WTC11 (cell line): ENCODE results near the gene FBN2.

ENCODE experiments used
- JAZF1 ChIP-seq: fragments of 250-450 bp; sonication (Bioruptor Pico); IDR thresholded peaks from 2 replicates; pipeline ENCODE4 v1.9.0; 2021; ENCODE audit warnings: moderate library complexity, mild to moderate bottlenecking, inconsistent platforms
- JUN ChIP-seq: sonication (generic); formaldehyde crosslinking; IDR thresholded peaks from 2 replicates; pipeline ENCODE4 v1.8.0; 2023; ENCODE audit warnings: mild to moderate bottlenecking, missing genetic modification reagents
- NFATC4 ChIP-seq: fragments of 250-450 bp; sonication (Bioruptor Pico); IDR thresholded peaks from 2 replicates; pipeline ENCODE4 v1.9.0; 2021; ENCODE audit warnings: mild to moderate bottlenecking
- NR2C2 ChIP-seq: sonication (generic); formaldehyde crosslinking; IDR thresholded peaks from 2 replicates; pipeline ENCODE4 v1.8.0; 2022; ENCODE audit warnings: mild to moderate bottlenecking, missing genetic modification reagents
- TEAD4 ChIP-seq: sonication (generic); formaldehyde crosslinking; IDR thresholded peaks from 2 replicates; pipeline ENCODE4 v1.8.0; 2022; ENCODE audit warnings: mild to moderate bottlenecking, missing genetic modification reagents
- ZNF138 ChIP-seq: sonication (generic); formaldehyde crosslinking; conservative IDR thresholded peaks from 2 replicates; pipeline ENCODE4 v1.8.1; 2022; ENCODE audit warnings: mild to moderate bottlenecking, moderate library complexity, missing genetic modification reagents
- ZNF232 ChIP-seq: sonication (generic); formaldehyde crosslinking; IDR thresholded peaks from 2 replicates; pipeline ENCODE4 v1.8.0; 2022; ENCODE audit warnings: mild to moderate bottlenecking, missing genetic modification reagents
- ZNF423 ChIP-seq: fragments of 250-450 bp; sonication (Bioruptor Pico); IDR thresholded peaks from 2 replicates; pipeline ENCODE4 v2.1.2; 2022; ENCODE audit warnings: mild to moderate bottlenecking, moderate library complexity
- TF ChIP-seq, protein P1 (sequence below): sonication (generic); formaldehyde crosslinking; IDR thresholded peaks from 2 replicates; pipeline ENCODE4 v1.8.1; 2023; ENCODE audit warnings: mild to moderate bottlenecking, missing genetic modification reagents
- TF ChIP-seq, protein P2 (sequence below): sonication (generic); formaldehyde crosslinking; IDR thresholded peaks from 2 replicates; pipeline ENCODE4 v1.8.1; 2023; ENCODE audit warnings: mild to moderate bottlenecking, missing genetic modification reagents, borderline replicate concordance
- TF ChIP-seq, protein P3 (sequence below): fragments of 200-600 bp; IDR thresholded peaks from 2 replicates; pipeline ENCODE4 v1.8.0; 2022; ENCODE audit warnings: antibody characterized with exemption
- TF ChIP-seq, protein P4 (sequence below): sonication (generic); formaldehyde crosslinking; IDR thresholded peaks from 2 replicates; pipeline ENCODE4 v1.8.1; 2022; ENCODE audit warnings: mild to moderate bottlenecking, missing genetic modification reagents, moderate library complexity, borderline replicate concordance
- TF ChIP-seq, protein P5 (sequence below): sonication (generic); formaldehyde crosslinking; IDR thresholded peaks from 2 replicates; pipeline ENCODE4 v1.8.1; 2023; ENCODE audit warnings: mild to moderate bottlenecking, moderate library complexity, missing genetic modification reagents
- TF ChIP-seq, protein P6 (sequence below): sonication (generic); formaldehyde crosslinking; IDR thresholded peaks from 2 replicates; pipeline ENCODE4 v1.8.1; 2022; ENCODE audit warnings: low read depth, mild to moderate bottlenecking, moderate library complexity, missing genetic modification reagents, borderline replicate concordance

DNA sequence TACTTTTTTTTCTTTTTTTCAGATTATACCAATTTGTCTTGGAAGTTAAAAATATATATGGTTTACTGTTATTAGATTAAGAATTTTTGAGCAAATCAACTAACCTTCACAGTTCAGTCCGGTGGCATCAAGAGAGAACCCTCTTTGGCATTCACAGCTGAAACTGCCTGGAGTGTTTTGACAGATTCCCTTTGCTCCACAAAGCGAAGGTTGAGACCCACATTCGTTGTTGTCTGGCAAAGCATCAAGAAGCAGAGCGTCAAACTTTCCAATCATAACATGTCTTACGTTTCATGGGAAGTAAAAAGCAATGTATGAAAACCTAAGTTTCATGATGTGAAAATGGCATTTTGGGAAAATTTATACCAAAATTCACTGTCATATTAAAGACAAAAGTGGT, 264.3 kb downstream of the FBN2 start:
- TF ChIP-seq, protein P1, sequence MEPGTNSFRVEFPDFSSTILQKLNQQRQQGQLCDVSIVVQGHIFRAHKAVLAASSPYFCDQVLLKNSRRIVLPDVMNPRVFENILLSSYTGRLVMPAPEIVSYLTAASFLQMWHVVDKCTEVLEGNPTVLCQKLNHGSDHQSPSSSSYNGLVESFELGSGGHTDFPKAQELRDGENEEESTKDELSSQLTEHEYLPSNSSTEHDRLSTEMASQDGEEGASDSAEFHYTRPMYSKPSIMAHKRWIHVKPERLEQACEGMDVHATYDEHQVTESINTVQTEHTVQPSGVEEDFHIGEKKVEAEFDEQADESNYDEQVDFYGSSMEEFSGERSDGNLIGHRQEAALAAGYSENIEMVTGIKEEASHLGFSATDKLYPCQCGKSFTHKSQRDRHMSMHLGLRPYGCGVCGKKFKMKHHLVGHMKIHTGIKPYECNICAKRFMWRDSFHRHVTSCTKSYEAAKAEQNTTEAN (CRISPR knock-in tag): no peak
- TF ChIP-seq, protein P2, sequence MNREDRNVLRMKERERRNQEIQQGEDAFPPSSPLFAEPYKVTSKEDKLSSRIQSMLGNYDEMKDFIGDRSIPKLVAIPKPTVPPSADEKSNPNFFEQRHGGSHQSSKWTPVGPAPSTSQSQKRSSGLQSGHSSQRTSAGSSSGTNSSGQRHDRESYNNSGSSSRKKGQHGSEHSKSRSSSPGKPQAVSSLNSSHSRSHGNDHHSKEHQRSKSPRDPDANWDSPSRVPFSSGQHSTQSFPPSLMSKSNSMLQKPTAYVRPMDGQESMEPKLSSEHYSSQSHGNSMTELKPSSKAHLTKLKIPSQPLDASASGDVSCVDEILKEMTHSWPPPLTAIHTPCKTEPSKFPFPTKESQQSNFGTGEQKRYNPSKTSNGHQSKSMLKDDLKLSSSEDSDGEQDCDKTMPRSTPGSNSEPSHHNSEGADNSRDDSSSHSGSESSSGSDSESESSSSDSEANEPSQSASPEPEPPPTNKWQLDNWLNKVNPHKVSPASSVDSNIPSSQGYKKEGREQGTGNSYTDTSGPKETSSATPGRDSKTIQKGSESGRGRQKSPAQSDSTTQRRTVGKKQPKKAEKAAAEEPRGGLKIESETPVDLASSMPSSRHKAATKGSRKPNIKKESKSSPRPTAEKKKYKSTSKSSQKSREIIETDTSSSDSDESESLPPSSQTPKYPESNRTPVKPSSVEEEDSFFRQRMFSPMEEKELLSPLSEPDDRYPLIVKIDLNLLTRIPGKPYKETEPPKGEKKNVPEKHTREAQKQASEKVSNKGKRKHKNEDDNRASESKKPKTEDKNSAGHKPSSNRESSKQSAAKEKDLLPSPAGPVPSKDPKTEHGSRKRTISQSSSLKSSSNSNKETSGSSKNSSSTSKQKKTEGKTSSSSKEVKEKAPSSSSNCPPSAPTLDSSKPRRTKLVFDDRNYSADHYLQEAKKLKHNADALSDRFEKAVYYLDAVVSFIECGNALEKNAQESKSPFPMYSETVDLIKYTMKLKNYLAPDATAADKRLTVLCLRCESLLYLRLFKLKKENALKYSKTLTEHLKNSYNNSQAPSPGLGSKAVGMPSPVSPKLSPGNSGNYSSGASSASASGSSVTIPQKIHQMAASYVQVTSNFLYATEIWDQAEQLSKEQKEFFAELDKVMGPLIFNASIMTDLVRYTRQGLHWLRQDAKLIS (CRISPR knock-in tag): no peak
- TF ChIP-seq, protein P3, sequence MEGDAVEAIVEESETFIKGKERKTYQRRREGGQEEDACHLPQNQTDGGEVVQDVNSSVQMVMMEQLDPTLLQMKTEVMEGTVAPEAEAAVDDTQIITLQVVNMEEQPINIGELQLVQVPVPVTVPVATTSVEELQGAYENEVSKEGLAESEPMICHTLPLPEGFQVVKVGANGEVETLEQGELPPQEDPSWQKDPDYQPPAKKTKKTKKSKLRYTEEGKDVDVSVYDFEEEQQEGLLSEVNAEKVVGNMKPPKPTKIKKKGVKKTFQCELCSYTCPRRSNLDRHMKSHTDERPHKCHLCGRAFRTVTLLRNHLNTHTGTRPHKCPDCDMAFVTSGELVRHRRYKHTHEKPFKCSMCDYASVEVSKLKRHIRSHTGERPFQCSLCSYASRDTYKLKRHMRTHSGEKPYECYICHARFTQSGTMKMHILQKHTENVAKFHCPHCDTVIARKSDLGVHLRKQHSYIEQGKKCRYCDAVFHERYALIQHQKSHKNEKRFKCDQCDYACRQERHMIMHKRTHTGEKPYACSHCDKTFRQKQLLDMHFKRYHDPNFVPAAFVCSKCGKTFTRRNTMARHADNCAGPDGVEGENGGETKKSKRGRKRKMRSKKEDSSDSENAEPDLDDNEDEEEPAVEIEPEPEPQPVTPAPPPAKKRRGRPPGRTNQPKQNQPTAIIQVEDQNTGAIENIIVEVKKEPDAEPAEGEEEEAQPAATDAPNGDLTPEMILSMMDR: no peak
- TF ChIP-seq ZNF232 (CRISPR knock-in tag) (no peak), TEAD4 (CRISPR knock-in tag) (no peak), ZNF138 (CRISPR knock-in tag) (no peak), NR2C2 (CRISPR knock-in tag) (no peak), JUN (CRISPR knock-in tag) (no peak), ZNF423 (no peak), JAZF1 (no peak), NFATC4 (no peak)
- TF ChIP-seq, protein P4, sequence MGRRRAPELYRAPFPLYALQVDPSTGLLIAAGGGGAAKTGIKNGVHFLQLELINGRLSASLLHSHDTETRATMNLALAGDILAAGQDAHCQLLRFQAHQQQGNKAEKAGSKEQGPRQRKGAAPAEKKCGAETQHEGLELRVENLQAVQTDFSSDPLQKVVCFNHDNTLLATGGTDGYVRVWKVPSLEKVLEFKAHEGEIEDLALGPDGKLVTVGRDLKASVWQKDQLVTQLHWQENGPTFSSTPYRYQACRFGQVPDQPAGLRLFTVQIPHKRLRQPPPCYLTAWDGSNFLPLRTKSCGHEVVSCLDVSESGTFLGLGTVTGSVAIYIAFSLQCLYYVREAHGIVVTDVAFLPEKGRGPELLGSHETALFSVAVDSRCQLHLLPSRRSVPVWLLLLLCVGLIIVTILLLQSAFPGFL (CRISPR knock-in tag): no peak
- TF ChIP-seq, protein P5, sequence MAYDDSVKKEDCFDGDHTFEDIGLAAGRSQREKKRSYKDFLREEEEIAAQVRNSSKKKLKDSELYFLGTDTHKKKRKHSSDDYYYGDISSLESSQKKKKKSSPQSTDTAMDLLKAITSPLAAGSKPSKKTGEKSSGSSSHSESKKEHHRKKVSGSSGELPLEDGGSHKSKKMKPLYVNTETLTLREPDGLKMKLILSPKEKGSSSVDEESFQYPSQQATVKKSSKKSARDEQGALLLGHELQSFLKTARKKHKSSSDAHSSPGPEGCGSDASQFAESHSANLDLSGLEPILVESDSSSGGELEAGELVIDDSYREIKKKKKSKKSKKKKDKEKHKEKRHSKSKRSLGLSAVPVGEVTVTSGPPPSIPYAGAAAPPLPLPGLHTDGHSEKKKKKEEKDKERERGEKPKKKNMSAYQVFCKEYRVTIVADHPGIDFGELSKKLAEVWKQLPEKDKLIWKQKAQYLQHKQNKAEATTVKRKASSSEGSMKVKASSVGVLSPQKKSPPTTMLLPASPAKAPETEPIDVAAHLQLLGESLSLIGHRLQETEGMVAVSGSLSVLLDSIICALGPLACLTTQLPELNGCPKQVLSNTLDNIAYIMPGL (CRISPR knock-in tag): no peak
- TF ChIP-seq, protein P6, sequence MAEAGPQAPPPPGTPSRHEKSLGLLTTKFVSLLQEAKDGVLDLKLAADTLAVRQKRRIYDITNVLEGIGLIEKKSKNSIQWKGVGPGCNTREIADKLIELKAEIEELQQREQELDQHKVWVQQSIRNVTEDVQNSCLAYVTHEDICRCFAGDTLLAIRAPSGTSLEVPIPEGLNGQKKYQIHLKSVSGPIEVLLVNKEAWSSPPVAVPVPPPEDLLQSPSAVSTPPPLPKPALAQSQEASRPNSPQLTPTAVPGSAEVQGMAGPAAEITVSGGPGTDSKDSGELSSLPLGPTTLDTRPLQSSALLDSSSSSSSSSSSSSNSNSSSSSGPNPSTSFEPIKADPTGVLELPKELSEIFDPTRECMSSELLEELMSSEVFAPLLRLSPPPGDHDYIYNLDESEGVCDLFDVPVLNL (CRISPR knock-in tag): no peak
